Type B pancreatic cell (in vitro differentiated cells): ENCODE results near the gene HMOX2. TPM values are rescaled to one million over a fixed set of nuclear protein-coding genes. Genes with fewer than 3 reads are reported as not detected.
A peak's percentile ranks its signal among the peaks of the same experiment; 100 is the strongest.

Experiments used
- DNase-seq: peaks from one replicate; pipeline ENCODE4 v3.0.0; 2021; ENCODE audit warnings: mixed read lengths; ENCODE audit not compliant: unreplicated experiment; ENCODE audit errors: extremely low spot score
- H3K27ac Mint-ChIP-seq: 2 replicates; pipeline ENCODE4 v1.8.0; 2021; ENCODE audit warnings: mild to moderate bottlenecking, mixed read lengths
- H3K27me3 Mint-ChIP-seq: 2 replicates; pipeline ENCODE4 v1.8.0; 2021; ENCODE audit warnings: mixed read lengths
- H3K36me3 Mint-ChIP-seq: 2 replicates; pipeline ENCODE4 v1.8.0; 2021; ENCODE audit warnings: mixed read lengths
- H3K4me1 Mint-ChIP-seq: one replicate; pipeline ENCODE4 v1.8.0; 2021; ENCODE audit warnings: mixed read lengths; ENCODE audit not compliant: unreplicated experiment
- H3K4me3 Mint-ChIP-seq: 2 replicates; pipeline ENCODE4 v1.8.0; 2021; ENCODE audit warnings: mild to moderate bottlenecking, mixed read lengths
- H3K9me3 Mint-ChIP-seq: 2 replicates; pipeline ENCODE4 v1.8.0; 2021; ENCODE audit warnings: mixed read lengths
- total RNA-seq: library from RNA; stranded (reverse); gene quantifications from 2 replicates; pipeline ENCODE4 v1.2.1, GENCODE V29; 2021; ENCODE audit warnings: low replicate concordance
- TF ChIP-seq, protein P1 (sequence below): fragments of 200-600 bp; sonication (generic); conservative IDR thresholded peaks from 2 replicates; pipeline ENCODE4 v1.5.0; 2021; ENCODE audit warnings: antibody characterized with exemption, mild to moderate bottlenecking

Gene HMOX2
- total RNA-seq, 1 donor from 2014 or later, result 46.2 TPM

DNA sequence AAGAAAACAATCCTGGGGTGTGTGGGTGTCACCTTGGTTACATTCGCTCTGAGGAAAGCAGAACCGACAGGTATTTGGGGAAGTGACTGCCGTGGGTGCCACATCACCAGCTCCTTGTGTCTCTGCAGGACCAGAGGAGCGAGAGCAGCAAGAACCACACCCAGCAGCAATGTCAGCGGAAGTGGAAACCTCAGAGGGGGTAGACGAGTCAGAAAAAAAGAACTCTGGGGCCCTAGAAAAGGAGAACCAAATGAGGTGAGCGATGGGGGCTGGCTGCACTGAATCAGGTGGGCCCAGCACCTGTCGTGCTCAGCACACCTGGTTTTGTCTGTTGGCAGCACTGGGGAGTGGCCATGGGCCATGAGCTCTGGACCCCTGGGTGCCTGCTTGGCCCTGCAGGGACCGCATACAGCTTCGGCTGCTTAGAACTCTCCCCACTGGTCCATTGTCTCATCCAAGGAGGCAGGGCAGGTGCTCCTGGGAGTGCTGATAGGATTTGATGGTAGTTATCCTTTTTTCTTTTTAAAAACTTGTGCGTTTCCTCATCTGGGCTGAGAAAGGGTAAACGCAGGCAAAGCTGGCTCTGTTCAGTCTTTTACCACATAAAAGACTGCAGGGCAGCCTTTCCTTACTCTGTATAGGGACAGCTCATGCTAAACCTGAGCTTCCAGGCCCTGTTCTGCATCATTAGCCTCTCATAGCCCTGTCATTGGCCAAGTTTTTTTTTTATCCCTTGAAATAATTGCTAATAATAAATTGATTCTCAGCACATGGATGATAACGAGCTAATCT, 29.4 kb downstream of the HMOX2 start:
- H3K9me3 Mint-ChIP-seq, result no peaks in the 10 kb centered on the region
- peak overlapping the region; percentile 42 for H3K27ac Mint-ChIP-seq

DNA sequence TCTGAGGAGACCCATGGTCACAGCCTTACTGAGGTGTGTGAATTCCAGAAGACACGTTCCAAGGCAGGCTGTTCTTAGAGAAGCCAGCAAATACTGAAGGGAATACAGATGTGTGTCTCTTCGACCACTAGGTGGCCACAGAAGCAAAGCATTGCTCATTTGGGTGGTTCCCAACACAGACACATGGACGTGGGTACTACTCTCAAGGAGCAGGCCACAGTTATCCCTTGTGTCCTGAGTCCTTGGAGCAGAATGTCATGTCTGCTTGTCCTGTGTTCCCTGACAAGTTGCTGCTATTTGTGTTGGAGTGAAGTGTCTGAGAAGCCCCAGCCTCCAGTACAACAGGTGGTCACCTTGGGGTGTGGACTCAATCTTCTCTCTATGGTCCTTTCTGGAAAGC, 30.3 kb downstream of the HMOX2 start:
- Mint-ChIP-seq H3K4me3 (no peak overlapping the region), H3K27ac (peak overlapping the region; percentile 78), H3K9me3 (no peaks in the 10 kb centered on the region), H3K36me3 (peaks cover 7% of the 10 kb centered on the region), H3K27me3 (no peaks in the 10 kb centered on the region), H3K4me1 (peaks cover 13% of the 10 kb centered on the region)
- TF ChIP-seq, protein P1, sequence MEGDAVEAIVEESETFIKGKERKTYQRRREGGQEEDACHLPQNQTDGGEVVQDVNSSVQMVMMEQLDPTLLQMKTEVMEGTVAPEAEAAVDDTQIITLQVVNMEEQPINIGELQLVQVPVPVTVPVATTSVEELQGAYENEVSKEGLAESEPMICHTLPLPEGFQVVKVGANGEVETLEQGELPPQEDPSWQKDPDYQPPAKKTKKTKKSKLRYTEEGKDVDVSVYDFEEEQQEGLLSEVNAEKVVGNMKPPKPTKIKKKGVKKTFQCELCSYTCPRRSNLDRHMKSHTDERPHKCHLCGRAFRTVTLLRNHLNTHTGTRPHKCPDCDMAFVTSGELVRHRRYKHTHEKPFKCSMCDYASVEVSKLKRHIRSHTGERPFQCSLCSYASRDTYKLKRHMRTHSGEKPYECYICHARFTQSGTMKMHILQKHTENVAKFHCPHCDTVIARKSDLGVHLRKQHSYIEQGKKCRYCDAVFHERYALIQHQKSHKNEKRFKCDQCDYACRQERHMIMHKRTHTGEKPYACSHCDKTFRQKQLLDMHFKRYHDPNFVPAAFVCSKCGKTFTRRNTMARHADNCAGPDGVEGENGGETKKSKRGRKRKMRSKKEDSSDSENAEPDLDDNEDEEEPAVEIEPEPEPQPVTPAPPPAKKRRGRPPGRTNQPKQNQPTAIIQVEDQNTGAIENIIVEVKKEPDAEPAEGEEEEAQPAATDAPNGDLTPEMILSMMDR, result peak; percentile 89
- no peak for DNase-seq

More for the DNA sequence above, 29.4 kb downstream of the HMOX2 start:
- DNase-seq, result no peak
- no peaks in the 10 kb centered on the region for H3K27me3 Mint-ChIP-seq
- H3K4me1 Mint-ChIP-seq, result peaks cover 13% of the 10 kb centered on the region
- TF ChIP-seq, protein P1, result no peak
- peaks cover 3% of the 10 kb centered on the region for H3K36me3 Mint-ChIP-seq
- no peak overlapping the region for H3K4me3 Mint-ChIP-seq

DNA sequence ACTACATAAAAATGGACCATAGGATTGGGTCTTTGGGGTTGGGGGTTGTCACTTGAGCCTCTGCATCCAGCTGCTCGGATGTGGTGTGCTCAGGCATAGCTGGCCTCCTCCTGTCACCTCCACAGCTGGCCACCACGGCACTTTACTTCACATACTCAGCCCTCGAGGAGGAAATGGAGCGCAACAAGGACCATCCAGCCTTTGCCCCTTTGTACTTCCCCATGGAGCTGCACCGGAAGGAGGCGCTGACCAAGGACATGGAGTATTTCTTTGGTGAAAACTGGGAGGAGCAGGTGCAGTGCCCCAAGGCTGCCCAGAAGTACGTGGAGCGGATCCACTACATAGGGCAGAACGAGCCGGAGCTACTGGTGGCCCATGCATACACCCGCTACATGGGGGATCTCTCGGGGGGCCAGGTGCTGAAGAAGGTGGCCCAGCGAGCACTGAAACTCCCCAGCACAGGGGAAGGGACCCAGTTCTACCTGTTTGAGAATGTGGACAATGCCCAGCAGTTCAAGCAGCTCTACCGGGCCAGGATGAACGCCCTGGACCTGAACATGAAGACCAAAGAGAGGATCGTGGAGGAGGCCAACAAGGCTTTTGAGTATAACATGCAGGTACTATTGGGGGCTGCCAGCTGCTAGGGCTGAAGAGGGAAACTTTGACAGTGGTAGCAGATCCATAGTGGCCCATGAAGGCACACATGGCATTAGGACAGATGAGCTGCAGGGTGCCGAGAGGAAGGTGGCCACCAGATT, 31.6 kb downstream of the HMOX2 start:
- H3K9me3 Mint-ChIP-seq, result no peaks in the 10 kb centered on the region
- no peaks in the 10 kb centered on the region for H3K27me3 Mint-ChIP-seq
- DNase-seq, result no peak
- no peak overlapping the region for H3K27ac Mint-ChIP-seq
- H3K4me3 Mint-ChIP-seq, result no peak overlapping the region
- peaks cover 7% of the 10 kb centered on the region for H3K36me3 Mint-ChIP-seq
- TF ChIP-seq, protein P1, result no peak
- peaks cover 12% of the 10 kb centered on the region for H3K4me1 Mint-ChIP-seq

DNA sequence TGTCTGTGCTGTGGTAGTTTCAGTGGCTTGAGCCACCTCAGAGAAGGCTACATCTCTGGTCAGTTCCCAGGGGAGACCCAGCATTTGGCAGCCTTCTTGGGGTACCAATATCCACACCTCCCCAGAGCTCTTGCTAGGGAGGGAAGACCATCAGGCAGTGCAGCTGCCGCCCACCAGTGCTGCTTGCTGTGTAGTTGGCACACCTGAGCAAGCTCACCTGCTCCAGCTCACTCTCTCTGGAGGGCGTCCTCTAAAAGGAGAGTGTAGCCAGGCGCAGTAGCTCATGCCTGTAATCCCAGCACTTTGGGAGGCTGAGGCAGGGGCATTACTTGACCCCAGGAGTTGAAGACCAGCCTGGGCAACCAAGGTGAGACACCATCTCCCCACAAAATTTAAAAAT, 32.6 kb downstream of the HMOX2 start:
- peaks cover 7% of the 10 kb centered on the region for H3K36me3 Mint-ChIP-seq
- H3K4me1 Mint-ChIP-seq, result peaks cover 12% of the 10 kb centered on the region
- no peak overlapping the region for H3K4me3 Mint-ChIP-seq
- H3K27me3 Mint-ChIP-seq, result no peaks in the 10 kb centered on the region
- H3K27ac Mint-ChIP-seq, result no peak overlapping the region
- no peak for DNase-seq
- TF ChIP-seq, protein P1, result no peak
- H3K9me3 Mint-ChIP-seq, result no peaks in the 10 kb centered on the region

DNA sequence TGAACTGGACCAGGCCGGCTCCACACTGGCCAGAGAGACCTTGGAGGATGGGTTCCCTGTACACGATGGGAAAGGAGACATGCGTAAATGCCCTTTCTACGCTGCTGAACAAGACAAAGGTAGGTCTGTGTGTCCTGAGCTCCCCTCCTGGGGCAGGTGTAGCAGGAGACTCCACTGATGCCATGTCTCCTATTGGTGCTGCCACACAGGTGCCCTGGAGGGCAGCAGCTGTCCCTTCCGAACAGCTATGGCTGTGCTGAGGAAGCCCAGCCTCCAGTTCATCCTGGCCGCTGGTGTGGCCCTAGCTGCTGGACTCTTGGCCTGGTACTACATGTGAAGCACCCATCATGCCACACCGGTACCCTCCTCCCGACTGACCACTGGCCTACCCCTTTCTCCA, 33.2 kb downstream of the HMOX2 start:
- TF ChIP-seq, protein P1, result no peak
- Mint-ChIP-seq H3K4me1 (peaks cover 12% of the 10 kb centered on the region), H3K9me3 (no peaks in the 10 kb centered on the region), H3K27ac (no peak overlapping the region), H3K27me3 (no peaks in the 10 kb centered on the region), H3K4me3 (no peak overlapping the region), H3K36me3 (peaks cover 7% of the 10 kb centered on the region)
- no peak for DNase-seq
